Left colon (tissue), 2 donors: Measurements from ENCODE around the gene ARHGAP45. TPM values are rescaled to one million over a fixed set of nuclear protein-coding genes. Genes with fewer than 3 reads are reported as not detected.
A peak's percentile ranks its signal among the peaks of the same experiment; 100 is the strongest.

ENCODE experiments used
- ATAC-seq: fragments of 200-7000 bp; cut with Tn5 transposase; one replicate; pipeline ENCODE4 v1.9.1; 2020; ENCODE audit warnings: mild to moderate bottlenecking, moderate library complexity
- DNase-seq, 2 donors: peaks; one replicate each; pipeline ENCODE4 v3.0.0-alpha.2; 2020
- intact Hi-C, 2 donors: fragments of 100-400 bp; cut with DNase I in 1 of 2; cut with micrococcal nuclease in 1 of 2; formaldehyde crosslinking; loops; one replicate each; pipeline versions ENCODE4 v1.11.2 to v1.14.0; 2022; cut with DNase I, micrococcal nuclease
- total RNA-seq, 2 donors: library from RNA; stranded (reverse); fragmentation: NEBNext Ultra II Directional; extraction: Animal tissue kit (Norgen Biotek cat#: 25700); gene quantifications; one replicate each; pipeline ENCODE4 v1.2.1, GENCODE V29; 2021
- donor health status: DM: no; HTN: no; CAD: no.
- donor health status: DM: yes; HTN: yes; CAD: no.

Gene ARHGAP45
- total RNA-seq, 2 donors from 2014 or later, result 37.9 to 47.2 TPM

DNA sequence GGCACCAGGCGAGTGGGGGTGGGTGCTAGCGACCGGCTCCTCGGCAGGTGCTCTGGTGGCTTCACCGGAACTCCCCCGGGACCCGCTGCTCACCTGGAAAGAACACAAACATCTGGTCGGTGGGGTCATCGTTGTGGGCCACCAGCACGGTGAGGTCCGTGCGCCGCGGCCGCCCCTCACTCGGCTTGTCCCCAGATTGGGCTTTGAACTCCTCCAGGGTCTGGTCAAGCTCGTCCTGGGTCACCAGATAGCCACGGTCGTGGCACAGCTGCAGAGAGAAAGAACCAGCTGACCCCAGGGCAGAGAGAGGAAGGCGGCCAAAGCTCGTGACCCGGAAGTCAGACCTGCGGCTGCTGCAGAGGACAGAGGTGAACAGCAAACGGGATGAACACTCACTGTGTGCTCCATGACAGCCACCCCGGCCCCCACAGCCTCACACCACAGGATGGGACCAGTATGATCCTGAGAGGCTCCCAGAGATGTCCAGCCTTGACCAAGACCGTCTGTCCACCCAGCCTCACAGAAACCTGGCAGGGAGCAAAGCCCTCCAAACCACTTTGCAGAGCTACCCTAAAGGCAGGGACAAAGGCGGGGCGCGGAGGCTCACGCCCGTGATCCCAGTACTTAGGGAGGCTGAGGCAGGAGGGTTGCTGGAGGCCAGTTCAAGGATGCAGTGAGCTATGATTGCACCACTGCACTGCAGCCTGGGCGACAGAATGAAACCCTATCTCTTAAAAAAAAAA is 27.0 kb downstream of the ARHGAP45 start:
- ATAC-seq (no peak), DNase-seq (peak in 1 of 2 donors; percentile 29)
- intact Hi-C loops, result no loop called here

DNA sequence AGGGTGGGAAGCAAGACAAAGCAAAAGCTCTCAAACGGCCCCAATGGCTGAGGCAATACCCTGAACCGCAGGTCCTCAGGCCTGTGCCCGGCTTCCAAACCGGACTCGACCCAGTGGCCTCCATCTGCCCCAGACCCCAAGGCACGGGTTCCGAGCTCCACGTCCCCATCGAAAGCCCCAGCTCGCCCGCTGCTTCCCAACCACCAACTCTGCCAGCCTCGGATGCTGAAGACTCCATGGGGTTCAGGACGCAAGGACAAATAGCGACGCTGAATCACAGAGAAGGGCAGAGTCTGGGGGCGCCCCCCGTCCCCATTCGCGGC is 27.6 kb downstream of the ARHGAP45 start:
- peak in 1 of 2 donors; percentile 27 for DNase-seq
- intact Hi-C loops, result no loop called here
- no peak for ATAC-seq

DNA sequence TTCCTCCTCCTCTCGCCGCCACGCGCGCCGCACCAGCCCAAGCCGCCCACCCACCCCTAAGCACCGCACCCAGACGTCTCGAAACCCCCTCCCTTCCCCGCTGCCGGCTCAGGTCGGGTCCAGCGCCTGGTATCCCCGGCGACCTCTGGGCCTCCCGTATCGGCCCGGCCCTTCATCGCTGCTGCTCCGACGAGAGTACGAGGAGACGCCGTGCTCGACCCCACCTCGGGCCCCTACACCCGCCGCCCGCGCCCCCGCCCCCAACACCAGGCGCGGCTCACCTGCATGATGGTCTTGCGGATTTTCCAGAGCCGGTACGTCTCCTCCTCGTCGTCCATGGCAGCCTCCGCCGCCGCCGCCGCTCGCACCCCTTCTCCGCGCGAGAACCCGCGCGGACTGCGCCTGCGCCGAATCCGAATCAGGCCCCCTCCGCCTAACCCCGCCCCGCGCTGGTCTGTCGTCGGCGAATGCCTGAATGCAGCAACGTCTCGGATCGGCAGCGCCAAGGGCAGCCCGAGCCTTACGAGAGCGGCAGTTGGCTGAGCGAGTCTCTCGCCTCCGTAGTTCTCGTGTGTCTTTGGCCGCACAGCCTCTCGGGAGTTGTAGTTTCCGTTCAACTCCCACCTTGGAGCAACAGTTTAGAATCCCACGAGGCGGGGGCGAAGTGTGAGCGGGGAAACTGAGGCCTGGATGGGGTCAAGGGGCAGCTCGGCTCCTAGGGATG is 28.2 kb downstream of the ARHGAP45 start, which contains the start of gene POLR2E:
Gene POLR2E, minus strand, starts transcription at position 398 of the 724 bp plus-strand sequence. Its CDS starts 60 bp downstream, at position 338.
- ATAC-seq (peak; percentile 91), DNase-seq (peak; percentile 98 to 99)
- intact Hi-C loops, result no loop called here

DNA sequence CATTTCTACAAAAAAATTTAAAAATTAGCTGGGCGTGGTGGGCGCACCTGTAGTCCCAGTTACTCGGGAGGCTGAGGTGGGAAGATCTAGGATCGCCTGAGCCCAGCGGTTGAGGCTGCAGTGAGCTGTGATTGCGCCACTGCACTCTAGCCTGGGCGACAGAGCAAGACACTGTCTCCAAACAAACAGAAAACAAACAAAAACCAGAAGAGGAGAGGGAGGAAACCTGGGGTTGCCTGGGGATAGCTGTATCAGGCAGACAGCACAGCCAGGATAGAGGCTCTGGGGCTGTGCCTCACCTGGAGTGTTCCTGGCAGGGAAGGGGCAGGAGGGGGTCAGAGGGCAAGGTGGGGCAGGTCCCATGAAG is 30.8 kb downstream of the ARHGAP45 start:
- DNase-seq (no peak), ATAC-seq (peak; percentile 12)
- intact Hi-C loops, result no loop called here

DNA sequence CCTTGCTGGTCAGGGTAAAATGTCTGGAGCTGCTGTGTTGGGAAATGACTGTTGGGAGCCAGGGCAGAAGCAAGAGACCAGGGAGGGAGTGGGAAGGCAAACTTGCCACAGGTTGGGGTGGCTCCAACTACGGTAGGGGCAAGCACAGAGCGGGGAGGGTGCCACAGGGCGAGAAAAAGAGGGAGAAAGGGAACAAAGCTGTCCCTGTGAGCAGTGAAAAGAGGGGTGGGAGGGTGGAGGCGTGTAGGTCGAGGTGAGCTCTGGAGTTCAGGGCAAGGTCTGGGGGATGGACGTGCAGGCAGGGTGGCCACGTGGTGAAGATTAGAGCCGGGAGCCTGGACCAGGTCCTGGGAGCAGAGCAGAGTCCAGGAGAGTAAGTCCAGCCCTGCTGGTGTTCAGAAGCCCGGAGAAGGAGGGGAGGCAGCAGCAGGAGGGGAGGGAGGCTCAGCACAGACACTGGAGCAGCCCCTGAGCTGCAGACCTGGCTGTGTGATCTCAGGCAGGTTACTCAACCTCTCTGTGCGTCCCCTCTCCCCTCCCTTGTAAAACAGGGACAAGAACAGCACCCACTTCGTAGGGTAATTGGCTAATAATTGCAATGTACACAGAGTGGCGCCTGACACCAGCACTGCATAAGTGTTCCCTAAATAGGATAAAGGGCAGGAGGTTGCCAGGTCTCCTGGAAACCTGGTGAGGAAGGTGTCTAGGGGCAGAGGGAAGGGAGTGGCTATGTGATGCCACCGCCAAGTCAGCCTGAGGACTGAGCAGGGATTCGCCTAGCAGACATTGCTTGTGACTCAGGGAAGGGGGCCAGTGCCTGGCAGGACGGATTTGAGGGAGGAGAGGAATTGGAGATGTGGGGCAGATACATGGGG is 31.4 kb downstream of the ARHGAP45 start:
- DNase-seq, result peak in 1 of 2 donors; percentile 32
- ATAC-seq, result peak; percentile 40
- intact Hi-C loops, result no loop called here

DNA sequence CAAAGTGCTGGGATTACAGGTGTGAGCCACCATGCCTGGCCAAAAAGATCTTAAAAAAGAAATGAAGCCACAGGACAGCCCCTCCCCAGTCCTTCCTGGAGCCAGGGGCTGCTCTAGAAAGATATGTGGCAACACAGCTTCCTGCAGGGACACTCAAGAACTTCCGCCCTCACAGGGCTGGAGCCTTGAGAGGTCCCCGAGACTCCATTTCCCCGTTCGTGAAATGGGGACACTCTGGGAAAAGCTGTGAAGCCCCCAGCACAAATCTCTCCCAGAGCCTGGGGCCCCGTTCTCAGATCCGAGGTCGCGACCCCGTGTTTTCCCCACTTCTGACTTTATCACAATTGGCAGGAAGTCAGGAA is 34.4 kb downstream of the ARHGAP45 start:
- DNase-seq, result peak in 1 of 2 donors; percentile 27
- no peak for ATAC-seq
- intact Hi-C loops, result no loop called here

DNA sequence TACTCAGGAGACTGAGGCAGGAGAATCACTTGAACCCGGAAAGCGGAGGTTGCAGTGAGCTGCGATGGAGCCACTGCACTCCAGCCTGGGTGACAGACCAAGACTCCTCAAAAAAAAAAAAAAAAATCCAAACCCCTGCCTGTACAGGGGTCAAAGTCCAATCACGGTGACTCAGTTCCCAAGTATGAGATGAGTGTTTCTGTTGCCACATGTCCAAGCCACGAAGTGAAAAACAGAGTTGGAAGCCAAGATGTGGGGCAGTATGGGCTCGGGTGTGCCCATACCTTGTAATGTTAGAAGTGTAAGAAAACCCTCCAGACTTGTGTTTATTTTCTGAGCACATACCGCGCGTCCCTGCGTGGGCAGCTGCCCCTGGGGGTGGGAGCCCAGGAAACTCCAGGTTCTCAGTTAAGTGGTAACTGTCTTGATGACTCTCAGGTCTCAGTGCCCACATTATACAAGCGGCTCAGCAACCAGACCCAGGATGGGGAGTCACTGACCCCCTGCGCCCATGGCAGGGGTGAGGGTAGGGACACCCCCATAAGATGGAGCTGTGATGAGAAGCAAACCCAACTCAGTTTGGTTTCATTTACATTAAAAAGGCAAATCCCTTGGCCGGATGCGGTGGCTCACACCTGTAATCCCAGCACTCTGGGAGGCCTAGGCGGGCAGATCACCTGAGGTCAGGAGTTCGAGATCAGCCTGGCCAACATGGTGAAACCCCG is 35.6 kb downstream of the ARHGAP45 start:
- ATAC-seq, result no peak
- intact Hi-C loops, result no loop called here
- DNase-seq, result no peak

DNA sequence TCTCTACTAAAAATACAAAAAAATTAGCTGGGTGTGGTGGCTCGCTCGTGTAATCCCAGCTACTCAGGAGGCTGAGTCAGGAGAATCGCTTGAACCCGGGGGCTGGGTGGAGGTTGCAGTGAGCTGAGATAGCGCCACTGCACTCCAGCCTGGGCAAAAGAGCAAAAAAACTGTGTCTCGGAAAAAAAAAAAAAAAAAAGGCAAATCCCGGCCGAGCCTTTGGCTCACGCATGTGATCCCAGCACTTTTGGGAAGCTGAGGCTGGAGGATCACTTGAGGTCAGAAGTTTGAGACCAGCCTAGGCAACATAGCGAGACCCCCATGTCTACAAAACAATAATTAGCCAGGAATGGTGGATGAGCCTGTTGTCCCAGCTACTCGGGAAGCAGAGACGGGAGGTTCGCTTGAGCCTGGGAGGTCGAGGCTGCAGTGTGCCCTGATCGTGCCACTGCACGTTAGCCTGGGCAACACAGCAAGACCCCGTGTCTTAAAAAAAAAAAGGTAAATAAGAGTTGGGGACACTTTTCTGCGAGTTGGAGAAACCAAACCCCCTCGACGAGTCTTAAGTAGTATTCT is 36.3 kb downstream of the ARHGAP45 start:
- no peak for DNase-seq
- intact Hi-C loops, result no loop called here
- no peak for ATAC-seq

DNA sequence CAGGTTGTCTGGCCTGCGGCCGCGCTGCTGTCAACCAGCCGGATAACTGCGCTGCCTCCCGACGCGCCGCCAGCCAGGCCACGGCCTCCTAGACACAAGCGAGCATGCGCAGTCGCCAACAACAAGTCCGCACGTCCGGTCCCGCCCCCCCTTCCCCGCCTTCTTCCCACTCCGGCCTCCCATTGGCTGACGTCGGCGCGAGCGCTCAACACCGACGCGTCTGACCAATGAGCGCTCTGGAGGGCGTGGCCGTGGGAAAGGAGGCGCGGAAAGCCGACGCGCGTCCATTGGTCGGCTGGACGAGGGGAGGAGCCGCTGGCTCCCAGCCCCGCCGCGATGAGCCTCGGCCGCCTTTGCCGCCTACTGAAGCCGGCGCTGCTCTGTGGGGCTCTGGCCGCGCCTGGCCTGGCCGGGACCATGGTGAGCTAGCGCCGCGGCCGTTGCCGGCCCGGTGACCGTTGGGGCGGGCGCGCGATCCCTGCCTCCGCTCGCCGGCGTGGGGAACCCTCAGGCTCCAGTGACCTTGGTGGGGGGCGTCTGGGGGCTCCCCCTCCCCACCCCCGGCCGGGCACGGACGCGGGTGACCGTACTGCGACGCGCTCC is 36.8 kb downstream of the ARHGAP45 start, which contains the start of gene GPX4:
Gene GPX4, plus strand, starts transcription at position 287 of the 603 bp plus-strand sequence. Its CDS starts 50 bp downstream, at position 337.
- intact Hi-C loops, result no loop called here
- DNase-seq (peak; percentile 99), ATAC-seq (peak; percentile 87)

DNA sequence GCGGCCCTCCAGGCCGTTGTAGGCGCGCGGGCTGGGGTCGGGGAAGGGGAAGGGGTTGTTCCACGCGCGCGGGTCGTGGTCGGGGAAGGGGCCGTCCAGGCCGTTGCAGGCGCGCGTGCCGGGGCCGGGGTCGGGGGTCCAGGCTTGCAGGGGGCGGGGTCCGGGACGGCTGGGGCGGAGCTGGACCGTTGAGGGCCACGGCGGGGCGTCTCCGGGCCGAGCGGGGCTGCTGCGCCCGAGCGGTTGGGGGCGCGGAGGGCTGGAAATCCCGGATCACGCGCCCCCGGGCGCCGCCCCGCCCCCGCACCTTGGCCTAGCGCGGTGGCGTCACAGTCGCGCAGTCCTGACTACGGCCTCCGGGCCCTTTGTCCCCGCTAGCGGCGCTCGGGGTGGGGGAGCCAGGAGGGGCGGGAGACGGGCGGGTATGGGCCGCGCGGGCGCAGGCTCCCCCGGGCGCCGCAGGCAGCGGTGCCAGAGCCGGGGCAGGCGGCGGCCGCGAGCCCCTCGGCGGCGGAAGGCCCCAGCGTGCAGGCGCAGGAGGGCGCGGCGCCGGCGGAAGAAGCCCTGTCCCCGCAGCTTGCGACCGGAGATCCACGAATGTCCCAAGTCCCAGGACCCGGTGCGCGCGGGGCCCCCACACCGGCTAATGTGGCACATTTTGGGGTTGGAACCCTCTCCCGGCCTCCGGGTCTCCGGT is 37.5 kb downstream of the ARHGAP45 start:
- intact Hi-C loops, result no loop called here
- DNase-seq (peak; percentile 80 to 86), ATAC-seq (peak; percentile 58)

DNA sequence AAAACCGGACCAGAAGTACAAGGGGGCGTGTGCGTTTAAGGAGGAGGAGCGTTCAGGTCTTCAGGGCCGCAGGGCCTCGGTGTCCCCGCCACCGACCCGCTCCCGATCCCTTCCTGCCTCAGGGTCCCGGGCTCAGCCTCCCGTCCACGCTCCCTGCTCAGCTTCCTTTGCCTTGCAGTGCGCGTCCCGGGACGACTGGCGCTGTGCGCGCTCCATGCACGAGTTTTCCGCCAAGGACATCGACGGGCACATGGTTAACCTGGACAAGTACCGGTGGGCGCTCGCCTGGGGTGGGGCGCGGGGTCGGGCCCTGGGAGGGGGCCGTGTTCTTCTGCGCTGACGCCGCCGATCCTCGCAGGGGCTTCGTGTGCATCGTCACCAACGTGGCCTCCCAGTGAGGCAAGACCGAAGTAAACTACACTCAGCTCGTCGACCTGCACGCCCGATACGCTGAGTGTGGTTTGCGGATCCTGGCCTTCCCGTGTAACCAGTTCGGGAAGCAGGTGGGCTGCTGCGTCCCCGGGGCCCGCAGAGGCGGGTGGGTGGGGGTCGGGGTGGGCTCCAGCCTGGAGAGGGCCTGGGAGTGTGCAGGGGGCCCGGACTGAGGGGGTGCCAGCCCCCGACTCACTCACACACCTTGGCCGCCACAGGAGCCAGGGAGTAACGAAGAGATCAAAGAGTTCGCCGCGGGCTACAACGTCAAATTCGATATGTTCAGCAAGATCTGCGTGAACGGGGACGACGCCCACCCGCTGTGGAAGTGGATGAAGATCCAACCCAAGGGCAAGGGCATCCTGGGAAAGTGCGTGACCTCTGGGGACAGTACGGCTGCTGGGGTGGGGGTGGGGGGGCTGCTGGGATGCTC is 38.3 kb downstream of the ARHGAP45 start:
- no peak for DNase-seq
- no peak for ATAC-seq
- intact Hi-C loops, result no loop called here

DNA sequence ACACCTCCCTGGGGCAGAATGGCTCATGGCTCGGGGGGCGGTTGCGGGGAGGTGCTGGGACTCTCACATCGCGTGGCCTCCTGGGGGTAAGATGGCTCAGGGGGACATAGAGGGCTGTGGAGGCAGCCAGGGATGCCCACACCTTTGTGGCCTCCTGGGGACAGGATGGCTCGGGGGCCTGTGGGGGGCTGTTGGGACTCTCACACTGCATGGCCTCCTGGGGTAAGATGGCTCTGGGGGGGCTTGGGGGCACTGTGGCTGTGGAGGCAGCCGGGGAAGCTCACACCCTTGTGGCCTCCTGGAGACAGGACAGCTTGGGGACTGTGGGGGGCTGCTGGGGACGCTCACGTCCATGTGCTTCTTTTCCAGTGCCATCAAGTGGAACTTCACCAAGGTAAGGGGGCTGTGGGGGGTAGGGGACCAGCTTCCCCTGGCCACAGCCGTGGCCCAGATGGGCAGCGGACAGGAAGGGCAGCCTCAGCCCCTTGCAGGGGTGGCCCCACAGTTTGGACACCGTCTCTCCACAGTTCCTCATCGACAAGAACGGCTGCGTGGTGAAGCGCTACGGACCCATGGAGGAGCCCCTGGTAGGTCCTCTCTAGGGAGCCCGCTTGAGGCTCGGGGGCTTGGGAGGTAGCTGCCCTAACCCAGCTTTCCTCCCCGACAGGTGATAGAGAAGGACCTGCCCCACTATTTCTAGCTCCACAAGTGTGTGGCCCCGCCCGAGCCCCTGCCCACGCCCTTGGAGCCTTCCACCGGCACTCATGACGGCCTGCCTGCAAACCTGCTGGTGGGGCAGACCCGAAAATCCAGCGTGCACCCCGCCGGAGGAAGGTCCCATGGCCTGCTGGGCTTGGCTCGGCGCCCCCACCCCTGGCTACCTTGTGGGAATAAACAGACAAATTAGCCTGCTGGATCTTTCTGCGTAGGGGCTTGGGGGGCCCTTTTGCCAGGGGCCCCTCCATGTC is 39.2 kb downstream of the ARHGAP45 start:
- ATAC-seq (no peak), DNase-seq (no peak)
- intact Hi-C loops, result no loop called here

DNA sequence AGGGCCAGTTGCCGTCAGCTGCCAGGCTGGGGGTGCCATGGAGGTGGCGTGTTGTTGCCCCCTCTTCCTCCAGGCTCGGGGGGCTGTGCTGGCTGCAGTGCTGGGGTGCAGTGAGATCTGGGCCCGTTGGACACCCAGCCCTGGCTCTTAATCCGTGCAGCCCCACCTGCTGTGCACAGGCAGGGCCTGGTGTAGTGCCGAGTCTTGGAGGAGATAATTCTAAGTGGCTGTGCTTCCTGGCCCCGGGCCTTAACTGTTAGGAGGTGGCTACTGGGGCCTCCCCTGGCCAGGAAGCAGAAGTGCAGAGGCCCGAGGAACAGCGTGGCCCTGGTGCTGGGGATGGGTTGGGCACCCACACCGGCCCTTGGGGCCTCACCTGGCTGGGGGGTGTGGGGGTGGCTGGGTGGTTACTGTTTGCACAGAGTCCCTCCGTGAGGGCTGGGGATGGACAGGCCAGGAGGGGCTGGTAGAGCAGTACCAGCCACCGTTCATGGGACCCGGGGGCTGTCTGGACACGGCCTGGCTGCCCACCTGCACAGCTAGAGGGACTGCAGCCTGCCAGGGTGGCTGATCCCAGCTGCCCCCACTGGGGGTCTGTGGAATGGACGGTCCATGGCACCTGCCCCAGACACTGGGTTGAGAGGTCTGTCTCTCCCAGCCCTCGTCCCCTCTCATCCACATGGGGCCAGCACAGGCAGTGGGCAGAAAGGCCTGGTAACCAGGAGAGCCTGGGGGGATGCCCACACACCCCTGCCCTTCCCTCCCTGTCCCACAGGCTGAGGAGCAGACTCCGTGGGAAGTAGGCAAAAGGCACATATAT is 40.1 kb downstream of the ARHGAP45 start:
- DNase-seq (no peak), ATAC-seq (no peak)
- intact Hi-C loops, result no loop called here

DNA sequence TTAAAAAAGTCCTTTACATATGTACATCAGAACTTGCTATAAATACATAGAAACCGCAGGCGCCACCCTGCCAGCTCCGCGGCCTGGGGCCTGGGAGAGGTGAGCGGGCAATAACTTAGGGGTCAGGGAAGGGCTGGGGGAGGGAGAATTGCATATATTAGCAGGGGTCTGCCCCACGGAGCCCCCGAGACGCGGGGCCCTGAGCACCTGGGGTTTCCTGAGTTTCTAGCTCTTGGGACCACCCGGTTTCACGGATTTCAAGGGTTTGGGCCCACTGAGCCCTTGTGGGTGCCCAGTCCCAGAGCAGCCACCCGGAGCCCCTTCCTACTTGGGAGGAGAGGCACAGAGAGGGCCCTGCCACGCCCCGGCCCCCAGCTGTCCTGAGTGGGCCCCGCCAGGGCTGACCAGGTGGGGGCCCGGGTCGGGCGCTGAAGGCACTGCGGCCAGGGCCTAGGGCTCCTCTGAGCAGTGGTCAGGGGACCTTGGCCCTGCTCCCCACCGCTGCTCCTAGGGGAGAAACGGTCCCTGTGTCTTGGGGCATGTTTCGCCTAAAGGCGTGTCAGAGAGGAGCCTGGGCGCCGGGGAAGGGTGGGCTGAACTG is 40.8 kb downstream of the ARHGAP45 start:
- DNase-seq (no peak), ATAC-seq (no peak)
- intact Hi-C loops, result no loop called here
